H9 (cell line): ENCODE data around the gene RAB11FIP4. TPM values are rescaled to one million over a fixed set of nuclear protein-coding genes. Genes with fewer than 3 reads are reported as not detected.

Experiments used
- DNase-seq: peaks from one replicate; pipeline ENCODE4 v3.0.0-alpha.2; 2017
- H2AFZ ChIP-seq: one replicate; pipeline ENCODE4 v1.6.1; 2013; ENCODE audit warnings: mild to moderate bottlenecking, low read length, control low read depth, moderate library complexity
- H2AK5ac ChIP-seq: 2 replicates; pipeline ENCODE4 v1.6.1; 2013; ENCODE audit warnings: low read length, control low read depth, mixed read lengths; ENCODE audit not compliant: insufficient read length
- H2BK120ac ChIP-seq: one replicate; pipeline ENCODE4 v1.6.1; 2013; ENCODE audit warnings: low read depth, mild to moderate bottlenecking, low read length, control low read depth, inconsistent platforms; ENCODE audit not compliant: poor library complexity, severe bottlenecking
- H2BK12ac ChIP-seq: 2 replicates; pipeline ENCODE4 v1.6.1; 2013; ENCODE audit warnings: low read length, control low read depth, mixed read lengths, low read depth; ENCODE audit not compliant: insufficient read length
- H2BK15ac ChIP-seq: 2 replicates; pipeline ENCODE4 v1.6.1; 2013; ENCODE audit warnings: low read depth, low read length, control low read depth
- H2BK20ac ChIP-seq: one replicate; pipeline ENCODE4 v1.6.1; 2013; ENCODE audit warnings: low read depth, mild to moderate bottlenecking, low read length, control low read depth, inconsistent platforms; ENCODE audit not compliant: poor library complexity, severe bottlenecking
- H2BK5ac ChIP-seq: 2 replicates; pipeline ENCODE4 v1.6.1; 2013; ENCODE audit warnings: low read length, control low read depth, mixed read lengths; ENCODE audit not compliant: insufficient read length
- H3K14ac ChIP-seq: 2 replicates; pipeline ENCODE4 v1.6.1; 2013; ENCODE audit warnings: low read length, control low read depth; ENCODE audit not compliant: insufficient read depth
- H3K18ac ChIP-seq: 2 replicates; pipeline ENCODE4 v1.6.1; 2013; ENCODE audit warnings: low read depth, mild to moderate bottlenecking, mixed read lengths, low read length, control low read depth; ENCODE audit not compliant: insufficient read length
- H3K23ac ChIP-seq: 2 replicates; pipeline ENCODE4 v1.6.1; 2013; ENCODE audit warnings: low read length, control low read depth, mixed read lengths, low read depth; ENCODE audit not compliant: insufficient read length
- H3K23me2 ChIP-seq: 2 replicates; pipeline ENCODE4 v1.6.1; 2013; ENCODE audit warnings: low read depth, mild to moderate bottlenecking, mixed read lengths, low read length, control low read depth; ENCODE audit not compliant: insufficient read length, poor library complexity, severe bottlenecking
- H3K27ac ChIP-seq: 2 replicates; pipeline ENCODE4 v1.5.1; 2013; ENCODE audit warnings: low read length, control low read depth, mixed read lengths, low read depth; ENCODE audit not compliant: insufficient read length
- H3K27me3 ChIP-seq: 2 replicates; pipeline ENCODE4 v1.6.1; 2013; ENCODE audit warnings: low read length, control low read depth, inconsistent platforms; ENCODE audit not compliant: insufficient read depth
- H3K4ac ChIP-seq: 2 replicates; pipeline ENCODE4 v1.6.1; 2013; ENCODE audit warnings: low read depth, mild to moderate bottlenecking, control low read depth, inconsistent platforms, low read length, moderate library complexity
- H3K4me1 ChIP-seq: 2 replicates; pipeline ENCODE4 v1.6.1; 2013; ENCODE audit warnings: low read length, control low read depth, inconsistent platforms; ENCODE audit not compliant: insufficient read depth
- H3K4me2 ChIP-seq: 2 replicates; pipeline ENCODE4 v1.6.1; 2013; ENCODE audit warnings: low read length, control low read depth, mixed read lengths; ENCODE audit not compliant: insufficient read length, insufficient read depth
- H3K56ac ChIP-seq: 2 replicates; pipeline ENCODE4 v1.6.1; 2013; ENCODE audit warnings: low read depth, mild to moderate bottlenecking, mixed read lengths, low read length, control low read depth; ENCODE audit not compliant: insufficient read length
- H3K79me1 ChIP-seq: 2 replicates; pipeline ENCODE4 v1.6.1; 2013; ENCODE audit warnings: low read depth, mild to moderate bottlenecking, moderate library complexity, low read length, control low read depth, inconsistent platforms; ENCODE audit not compliant: insufficient read depth, poor library complexity, severe bottlenecking
- H3K79me2 ChIP-seq: 2 replicates; pipeline ENCODE4 v1.6.1; 2013; ENCODE audit warnings: low read length, control low read depth, inconsistent platforms; ENCODE audit not compliant: insufficient read depth
- H3K9ac ChIP-seq: 2 replicates; pipeline ENCODE4 v1.6.1; 2013; ENCODE audit warnings: low read length, control low read depth, mixed read lengths; ENCODE audit not compliant: insufficient read length; ENCODE audit errors: extremely low read depth
- H3K9me3 ChIP-seq: one replicate; pipeline ENCODE4 v1.6.1; 2013; ENCODE audit warnings: low read depth, low read length, inconsistent platforms; ENCODE audit not compliant: control insufficient read depth
- H3T11ph ChIP-seq: one replicate; pipeline ENCODE4 v1.6.1; 2013; ENCODE audit warnings: mild to moderate bottlenecking, low read length, control low read depth, inconsistent platforms
- H4K20me1 ChIP-seq: one replicate; pipeline ENCODE4 v1.6.1; 2013; ENCODE audit not compliant: control insufficient read depth, insufficient read length, insufficient read depth
- H4K5ac ChIP-seq: 2 replicates; pipeline ENCODE4 v1.6.1; 2013; ENCODE audit warnings: low read depth, mild to moderate bottlenecking, mixed read lengths, low read length, control low read depth; ENCODE audit not compliant: insufficient read length
- H4K8ac ChIP-seq: replicated peaks from 2 replicates; pipeline ENCODE4 v1.6.1; 2013; ENCODE audit warnings: low read length, control low read depth, mixed read lengths, low read depth; ENCODE audit not compliant: insufficient read length
- H4K91ac ChIP-seq: 2 replicates; pipeline ENCODE4 v1.6.1; 2013; ENCODE audit warnings: low read depth, mild to moderate bottlenecking, moderate library complexity, mixed read lengths, low read length, control low read depth; ENCODE audit not compliant: insufficient read length
- H3K27ac Mint-ChIP-seq, 3 experiments: 2 replicates in 2 of 3; 3 replicates in 1 of 3; pipeline ENCODE4 v1.8.0; 2020 to 2021; ENCODE audit warnings: mixed read lengths in 3 of 3, mild to moderate bottlenecking in 1 of 3, moderate library complexity in 1 of 3
- H3K27me3 Mint-ChIP-seq: 2 replicates; pipeline ENCODE4 v1.8.0; 2021; ENCODE audit warnings: low read depth, mild to moderate bottlenecking, moderate library complexity, mixed read lengths
- H3K36me3 Mint-ChIP-seq, 3 experiments: 2 replicates in 2 of 3; 3 replicates in 1 of 3; pipeline ENCODE4 v1.8.0; 2020 to 2021; ENCODE audit warnings: low read depth in 3 of 3, mixed read lengths in 3 of 3; ENCODE audit not compliant: insufficient read depth in 1 of 3
- H3K4me1 Mint-ChIP-seq, 2 experiments: 2 replicates each; pipeline ENCODE4 v1.8.0; 2020; ENCODE audit warnings: mixed read lengths in 2 of 2
- H3K4me3 Mint-ChIP-seq, 2 experiments: 2 replicates in 1 of 2; 3 replicates in 1 of 2; pipeline ENCODE4 v1.8.0; 2020 to 2021; ENCODE audit warnings: mild to moderate bottlenecking in 2 of 2, mixed read lengths in 2 of 2, moderate library complexity in 1 of 2
- H3K9me3 Mint-ChIP-seq, 2 experiments: 2 replicates in 1 of 2; 3 replicates in 1 of 2; pipeline ENCODE4 v1.8.0; 2020; ENCODE audit warnings: mild to moderate bottlenecking in 2 of 2, mixed read lengths in 2 of 2, moderate library complexity in 1 of 2
- CTCF ChIP-seq: fragments of 200-600 bp; sonication (generic); conservative IDR thresholded peaks from 3 replicates; pipeline ENCODE4 v1.8.0; 2021; ENCODE audit warnings: antibody characterized with exemption, mild to moderate bottlenecking
- WGBS: extraction: QIAGEN DNeasy Blood & Tissue Kit; methylation state at CpG from one replicate; pipeline ENCODE4 v1.1.7; 2013; ENCODE audit warnings: missing lambda C conversion rate, low lambda C conversion rate, mixed read lengths; ENCODE audit not compliant: insufficient read length; ENCODE audit errors: extremely low coverage; 5-methylcytosine and 5-hydroxymethylcytosine counted together
- total RNA-seq: library from RNA; stranded (reverse); gene quantifications from 2 replicates; pipeline ENCODE4 v1.2.1, GENCODE V29; 2021

Gene RAB11FIP4
- total RNA-seq, 1 experiment from 2014 or later = 25.7 TPM

GRCh38 chr17:31524926-31525800 lies 133.7 kb downstream of the RAB11FIP4 start:
- Mint-ChIP-seq H3K36me3 (peaks cover 9 to 33% (median 26%) of the 10 kb centered on the region in 3 experiments; a peak in 6 of 7 replicates), H3K27me3 (no peaks in the 10 kb centered on the region)
- peaks cover 11% of the 10 kb centered on the region for H3K9me3 ChIP-seq

More at GRCh38 chr17:31524926-31525800, 133.7 kb downstream of the RAB11FIP4 start:
- Histone ChIP-seq H2BK5ac (no peak overlapping the region), H2BK12ac (no peak overlapping the region), H3T11ph (no peak overlapping the region), H2AK5ac (no peak overlapping the region), H3K14ac (no peak overlapping the region), H4K5ac (no peak overlapping the region), H3K18ac (no peak overlapping the region), H2AFZ (no peak overlapping the region), H2BK20ac (no peak overlapping the region), H3K4me2 (no peak overlapping the region), H4K20me1 (peaks cover 2% of the 10 kb centered on the region), H4K91ac (no peak overlapping the region), H3K79me1 (no peaks in the 10 kb centered on the region), H3K27ac (no peak overlapping the region), H3K4ac (no peak overlapping the region), H3K27me3 (no peaks in the 10 kb centered on the region), H3K4me1 (no peaks in the 10 kb centered on the region), H3K56ac (no peak overlapping the region), H3K9ac (no peak overlapping the region), H4K8ac (no peak overlapping the region), H3K23ac (no peak overlapping the region), H2BK15ac (no peak overlapping the region), H2BK120ac (no peak overlapping the region), H3K23me2 (no peaks in the 10 kb centered on the region), H3K79me2 (no peaks in the 10 kb centered on the region)
- Mint-ChIP-seq H3K9me3 (no peaks in the 10 kb centered on the region), H3K4me1 (peaks cover 2 to 3% of the 10 kb centered on the region in 2 experiments; a peak in 2 of 4 replicates), H3K27ac (0 out of 7 replicates have a peak overlapping the region, but pooled peaks of 1 of the 3 experiments have one; percentile 63), H3K4me3 (no peak overlapping the region)
- peak; percentile 97 for TF ChIP-seq CTCF
- no CpG with 5 or more reads among the region's 31 CpGs for WGBS
- DNase-seq = peak; percentile 96
